Body of pancreas (tissue), 4 donors: ENCODE results near the gene NUMA1. TPM values are rescaled to one million over a fixed set of nuclear protein-coding genes. Genes with fewer than 3 reads are reported as not detected.

Experiments used
- ATAC-seq: fragments of 150-250 bp; one replicate; pipeline ENCODE4 v1.9.1; 2016
- DNase-seq, 4 donors: peaks; one replicate each; pipeline ENCODE4 v3.0.0-alpha.2; 2019
- H3K27ac ChIP-seq, 4 donors: fragments of 200-600 bp; sonication (generic); 1 replicate in 3 of 4; 2 replicates in 1 of 4; pipeline versions ENCODE4 v1.5.1 to v1.6.1; 2016 to 2019; ENCODE audit warnings: mild to moderate bottlenecking in 1 of 4, mixed read lengths in 1 of 4, moderate library complexity in 1 of 4
- H3K27me3 ChIP-seq, 2 donors: fragments of 200-600 bp; sonication (generic); one replicate each; pipeline ENCODE4 v1.6.0; 2016; ENCODE audit warnings: mild to moderate bottlenecking in 1 of 2
- H3K36me3 ChIP-seq, 2 donors: fragments of 200-600 bp; sonication (generic); replicated peaks in 1 of 2; 2 replicates each; pipeline ENCODE4 v1.5.1; 2016; ENCODE audit warnings: low read depth in 2 of 2; ENCODE audit not compliant: insufficient read depth in 1 of 2
- H3K4me1 ChIP-seq: fragments of 200-600 bp; sonication (generic); one replicate; pipeline ENCODE4 v1.6.0; 2016
- H3K4me3 ChIP-seq, 2 donors: fragments of 200-600 bp; sonication (generic); 1 replicate in 1 of 2; 2 replicates in 1 of 2; pipeline ENCODE4 v1.5.1; 2016 to 2019
- H3K9me3 ChIP-seq, 3 donors: fragments of 200-600 bp; sonication (generic); 1 replicate in 2 of 3; 2 replicates in 1 of 3; pipeline ENCODE4 v1.5.1; 2016
- CTCF ChIP-seq, 7 experiments: fragments of 450-650 bp in 4 of 7; fragments of 200-600 bp in 3 of 7; sonication (generic) in 3 of 7; IDR thresholded peaks; one replicate each; pipeline ENCODE4 v1.5.1; 2016 to 2019; ENCODE audit warnings: antibody characterized with exemption in 7 of 7
- POLR2A ChIP-seq, 3 donors: fragments of 450-650 bp; IDR thresholded peaks; one replicate each; pipeline ENCODE4 v1.6.1; 2016; ENCODE audit warnings: antibody characterized with exemption in 3 of 3, mild to moderate bottlenecking in 2 of 3
- WGBS, 2 donors: methylation state at CpG; one replicate each; pipeline ENCODE4 v1.1.5; 2017; 5-methylcytosine and 5-hydroxymethylcytosine counted together
- intact Hi-C: fragments of 100-400 bp; cut with DNase I; formaldehyde crosslinking; loops from one replicate; pipeline ENCODE4 v1.15.1; 2023
- total RNA-seq, 2 donors: library from RNA; depleted of rRNA; stranded (reverse); fragments of >200 nt; gene quantifications; one replicate each; pipeline ENCODE4 v1.1.0, GENCODE V29; 2016

NUMA1 gene, protein sequence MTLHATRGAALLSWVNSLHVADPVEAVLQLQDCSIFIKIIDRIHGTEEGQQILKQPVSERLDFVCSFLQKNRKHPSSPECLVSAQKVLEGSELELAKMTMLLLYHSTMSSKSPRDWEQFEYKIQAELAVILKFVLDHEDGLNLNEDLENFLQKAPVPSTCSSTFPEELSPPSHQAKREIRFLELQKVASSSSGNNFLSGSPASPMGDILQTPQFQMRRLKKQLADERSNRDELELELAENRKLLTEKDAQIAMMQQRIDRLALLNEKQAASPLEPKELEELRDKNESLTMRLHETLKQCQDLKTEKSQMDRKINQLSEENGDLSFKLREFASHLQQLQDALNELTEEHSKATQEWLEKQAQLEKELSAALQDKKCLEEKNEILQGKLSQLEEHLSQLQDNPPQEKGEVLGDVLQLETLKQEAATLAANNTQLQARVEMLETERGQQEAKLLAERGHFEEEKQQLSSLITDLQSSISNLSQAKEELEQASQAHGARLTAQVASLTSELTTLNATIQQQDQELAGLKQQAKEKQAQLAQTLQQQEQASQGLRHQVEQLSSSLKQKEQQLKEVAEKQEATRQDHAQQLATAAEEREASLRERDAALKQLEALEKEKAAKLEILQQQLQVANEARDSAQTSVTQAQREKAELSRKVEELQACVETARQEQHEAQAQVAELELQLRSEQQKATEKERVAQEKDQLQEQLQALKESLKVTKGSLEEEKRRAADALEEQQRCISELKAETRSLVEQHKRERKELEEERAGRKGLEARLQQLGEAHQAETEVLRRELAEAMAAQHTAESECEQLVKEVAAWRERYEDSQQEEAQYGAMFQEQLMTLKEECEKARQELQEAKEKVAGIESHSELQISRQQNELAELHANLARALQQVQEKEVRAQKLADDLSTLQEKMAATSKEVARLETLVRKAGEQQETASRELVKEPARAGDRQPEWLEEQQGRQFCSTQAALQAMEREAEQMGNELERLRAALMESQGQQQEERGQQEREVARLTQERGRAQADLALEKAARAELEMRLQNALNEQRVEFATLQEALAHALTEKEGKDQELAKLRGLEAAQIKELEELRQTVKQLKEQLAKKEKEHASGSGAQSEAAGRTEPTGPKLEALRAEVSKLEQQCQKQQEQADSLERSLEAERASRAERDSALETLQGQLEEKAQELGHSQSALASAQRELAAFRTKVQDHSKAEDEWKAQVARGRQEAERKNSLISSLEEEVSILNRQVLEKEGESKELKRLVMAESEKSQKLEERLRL (N-terminal part only)
- 100 to 1,000 TPM; 173 to 191 TPM for total RNA-seq

- peak within 1 kb of the TSS; percentile 58 to 79 for H3K4me3 ChIP-seq
- ATAC-seq, result peak; percentile 96
- peak; percentile 99 to 100 (median 100) for DNase-seq
- H3K36me3 ChIP-seq, result no peaks in the 10 kb centered on the region
- peaks cover 25% of the 10 kb centered on the region for H3K4me1 ChIP-seq
- peak within 1 kb of the TSS; percentile 72 to 96 (median 90) for H3K27ac ChIP-seq
- intact Hi-C loops, result no loop called here
- WGBS, 2 donors, result 1 to 2% methylated on average over 17 to 56 of the region's 60 CpGs
- no peaks in the 10 kb centered on the region for H3K9me3 ChIP-seq
- TF ChIP-seq CTCF (IDR thresholded peaks at IDR 0.05) (no peak), POLR2A (IDR thresholded peaks at IDR 0.05) (peak in 2 of 3 donors; percentile 64 to 70)
- no peaks in the 10 kb centered on the region for H3K27me3 ChIP-seq
Observed at GRCh38 chr11:72080326-72081183, at the start of gene NUMA1, which contains the start of gene LRRC51. NUMA1 (minus strand) TSS chr11:72080542; CDS start chr11:72035943, 44,599 bp downstream. LRRC51 (plus strand) TSS chr11:72080850; CDS start chr11:72089084, 8,234 bp downstream.

- H3K36me3 ChIP-seq, result no peaks in the 10 kb centered on the region
- TF ChIP-seq CTCF (IDR thresholded peaks at IDR 0.05), result no peak
- no peak overlapping the region for H3K4me3 ChIP-seq
- no peak for DNase-seq
- 77 to 87% methylated on average over 3 of the region's 3 CpGs for WGBS, 2 donors
- no peaks in the 10 kb centered on the region for H3K9me3 ChIP-seq
- H3K4me1 ChIP-seq, result no peaks in the 10 kb centered on the region
- no peaks in the 10 kb centered on the region for H3K27me3 ChIP-seq
- H3K27ac ChIP-seq, result no peak overlapping the region
- intact Hi-C loops, result no loop called here
- ATAC-seq, result no peak
Observed at GRCh38 chr11:72129381-72129780, 49.0 kb upstream of the NUMA1 start.

DNA sequence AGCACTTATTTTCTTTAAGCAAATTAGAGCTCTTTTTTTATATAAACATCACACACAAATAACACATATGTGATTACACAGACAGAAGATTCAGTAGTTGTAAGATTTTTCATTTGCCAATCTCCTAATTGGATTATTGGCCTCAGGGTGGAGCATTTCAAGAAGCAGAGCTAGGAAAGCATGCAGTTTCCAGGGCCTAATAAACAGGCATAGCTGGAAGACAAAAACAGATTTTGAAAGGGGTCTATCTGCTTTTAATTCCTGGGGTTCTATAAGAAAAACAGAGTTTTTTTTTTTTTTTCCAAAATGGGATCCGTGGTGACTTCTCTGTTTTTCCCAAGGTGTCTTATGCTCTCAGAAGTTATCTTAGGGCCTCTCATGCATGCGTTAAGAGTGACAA is 47.6 kb upstream of the NUMA1 start:
- H3K4me1 ChIP-seq, result peaks cover 6% of the 10 kb centered on the region
- no peaks in the 10 kb centered on the region for H3K9me3 ChIP-seq
- no peak overlapping the region for H3K27ac ChIP-seq
- 50 to 58% methylated on average over 2 of the region's 2 CpGs for WGBS, 2 donors
- DNase-seq, result no peak
- ATAC-seq, result no peak
- H3K27me3 ChIP-seq, result no peaks in the 10 kb centered on the region
- intact Hi-C loops, result no loop called here
- TF ChIP-seq CTCF (IDR thresholded peaks at IDR 0.05) (no peak), POLR2A (IDR thresholded peaks at IDR 0.05) (no peak)
- no peaks in the 10 kb centered on the region for H3K36me3 ChIP-seq
- H3K4me3 ChIP-seq, result no peak overlapping the region

DNA sequence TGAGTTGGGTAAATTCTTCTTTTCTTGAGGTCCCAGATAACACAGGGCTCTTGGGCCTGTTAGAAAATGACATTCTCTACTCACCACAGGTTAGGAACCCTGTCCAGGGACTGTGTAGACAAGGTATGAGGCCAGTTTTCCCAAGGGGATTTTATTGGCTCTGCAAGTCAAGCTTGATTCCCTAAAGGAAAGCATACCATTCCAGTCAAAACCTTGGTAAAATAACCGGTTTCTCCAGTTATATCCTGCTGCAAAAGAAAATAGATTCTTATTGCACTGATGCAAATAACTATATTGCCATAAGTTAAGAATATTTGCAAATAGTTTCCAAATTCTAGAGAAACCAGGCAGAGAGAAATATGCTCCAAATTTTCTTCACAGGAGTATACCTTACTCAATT is 45.6 kb upstream of the NUMA1 start:
- 50 to 77% methylated on average over 1 of the region's 1 CpG for WGBS, 2 donors
- TF ChIP-seq CTCF (IDR thresholded peaks at IDR 0.05) (no peak), POLR2A (IDR thresholded peaks at IDR 0.05) (no peak)
- H3K27me3 ChIP-seq, result no peaks in the 10 kb centered on the region
- peaks cover 6% of the 10 kb centered on the region for H3K4me1 ChIP-seq
- DNase-seq (no peak), ATAC-seq (no peak)
- no peaks in the 10 kb centered on the region for H3K36me3 ChIP-seq
- intact Hi-C loops, result no loop called here
- no peak overlapping the region for H3K27ac ChIP-seq
- H3K4me3 ChIP-seq, result no peak overlapping the region
- no peaks in the 10 kb centered on the region for H3K9me3 ChIP-seq
